Suppressor macrophage (primary cell): ENCODE data around the gene DSCAM.
"Not testable (repeated sequence)": the region's sequence is repeated elsewhere in the genome, so short reads cannot be mapped to it uniquely, and the experiment has no call there.

Source experiments
- DNase-seq, 4 experiments: peaks; one replicate each; pipeline ENCODE4 v3.0.0-alpha.2; 2020 to 2022

DSCAM gene

DNA sequence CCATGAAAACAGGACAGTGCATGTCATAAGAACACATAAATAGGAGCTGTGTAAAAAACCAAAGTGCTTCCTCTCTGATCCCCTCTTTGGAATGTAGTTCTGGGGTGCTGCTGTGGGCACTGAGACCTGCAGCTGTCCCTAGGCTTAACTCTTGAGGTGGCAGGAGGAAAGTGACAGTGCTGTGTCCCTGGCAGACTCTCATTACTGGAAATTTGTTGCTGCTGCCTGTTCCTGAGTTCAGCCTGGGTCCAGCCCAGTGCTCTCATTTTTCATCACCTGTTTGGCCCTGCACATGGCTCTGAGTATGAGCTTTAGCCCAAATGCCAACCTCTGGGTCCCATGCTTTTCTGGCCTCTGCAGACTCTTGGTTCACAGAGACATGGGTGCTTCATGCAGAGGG lies 329.3 kb downstream of the DSCAM start:
- no peak for DNase-seq

- DNase-seq = peak; percentile 66 to 72 (median 70)
These were observed 330.6 kb downstream of the DSCAM start for GRCh38 chr21:40516335-40516734.

- peak in 1 of 4 experiments; percentile 6 for DNase-seq
These were observed 334.4 kb downstream of the DSCAM start for GRCh38 chr21:40512590-40512989.

- DNase-seq = no peak
These were observed 339.0 kb downstream of the DSCAM start for GRCh38 chr21:40507978-40508377.

DNA sequence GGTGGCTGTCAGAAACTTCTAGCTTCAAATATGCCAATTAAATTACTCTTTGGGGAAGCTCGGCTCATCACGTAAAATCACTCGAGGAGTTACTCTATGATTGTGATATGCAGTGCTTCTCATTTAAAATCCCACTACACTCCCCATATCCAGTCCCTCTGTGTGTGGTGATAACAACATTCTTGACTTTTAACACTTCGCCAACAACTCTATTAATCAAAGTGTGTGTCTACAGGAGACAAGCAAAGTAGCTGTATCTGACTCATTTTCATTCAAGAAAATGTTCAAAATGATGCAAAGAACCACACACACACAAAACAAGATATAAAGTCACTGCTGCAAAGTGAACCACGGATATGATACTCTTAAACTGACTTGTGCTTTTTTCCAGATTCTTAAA lies 341.3 kb downstream of the DSCAM start:
- DNase-seq = no peak

DNA sequence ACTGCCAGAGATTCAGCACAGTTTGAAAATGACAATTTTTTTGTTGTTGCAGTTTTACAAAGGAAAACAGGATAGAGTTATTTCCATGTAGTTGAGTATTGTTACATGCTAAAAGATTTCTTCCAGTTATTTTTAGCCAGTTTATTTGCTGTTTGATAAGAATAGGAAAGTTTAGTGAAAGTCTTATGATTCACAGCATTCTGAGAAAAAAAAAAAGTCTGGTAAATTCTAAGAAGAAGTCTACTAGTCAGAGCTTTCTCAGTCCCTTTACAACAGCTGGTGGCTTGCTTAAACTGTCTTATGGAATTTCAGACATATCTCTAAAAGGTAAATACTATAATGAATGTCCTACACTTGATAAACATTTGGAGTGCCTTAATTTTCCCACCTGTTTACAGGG lies 341.7 kb downstream of the DSCAM start:
- DNase-seq = no peak

- DNase-seq = no peak
These were observed 342.1 kb downstream of the DSCAM start for GRCh38 chr21:40504825-40505224.

DNA sequence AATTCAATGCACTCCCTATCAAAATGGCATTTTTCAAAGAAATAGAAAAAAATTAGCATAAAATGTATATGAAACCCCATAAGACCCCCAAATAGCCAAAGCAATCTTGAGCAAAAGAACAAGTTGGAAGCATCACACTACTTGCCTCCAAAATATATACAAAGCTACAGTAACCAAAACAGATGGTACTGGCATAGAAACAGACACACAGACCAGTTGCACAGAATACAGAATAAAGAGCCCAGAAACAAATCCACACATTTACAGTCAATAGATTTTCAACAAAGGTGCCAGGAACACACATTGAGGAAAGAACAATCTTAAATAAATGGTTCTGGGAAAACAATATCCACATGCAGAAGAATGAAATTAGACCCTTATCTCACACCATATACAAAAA lies 350.8 kb downstream of the DSCAM start:
- no peak for DNase-seq

DNA sequence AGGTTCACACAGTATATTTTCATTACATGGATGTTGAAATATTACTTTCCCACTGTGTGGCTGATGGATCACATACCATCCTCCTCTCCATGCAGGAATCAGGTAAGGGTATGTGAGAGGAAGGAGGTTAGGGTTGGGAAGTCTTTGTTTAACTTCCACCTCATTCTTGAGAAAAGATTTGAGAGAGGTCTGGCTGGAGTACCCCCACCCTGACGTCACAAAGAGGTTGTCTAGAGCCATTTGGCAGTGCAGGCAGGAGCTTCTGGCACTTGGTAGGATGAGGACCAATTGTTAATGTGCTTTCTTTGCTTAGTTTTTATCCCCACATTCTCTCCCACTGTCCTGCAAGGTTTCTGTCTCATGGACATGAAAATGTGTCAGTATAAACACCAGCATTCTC lies 356.6 kb downstream of the DSCAM start:
- DNase-seq = no peak

DNA sequence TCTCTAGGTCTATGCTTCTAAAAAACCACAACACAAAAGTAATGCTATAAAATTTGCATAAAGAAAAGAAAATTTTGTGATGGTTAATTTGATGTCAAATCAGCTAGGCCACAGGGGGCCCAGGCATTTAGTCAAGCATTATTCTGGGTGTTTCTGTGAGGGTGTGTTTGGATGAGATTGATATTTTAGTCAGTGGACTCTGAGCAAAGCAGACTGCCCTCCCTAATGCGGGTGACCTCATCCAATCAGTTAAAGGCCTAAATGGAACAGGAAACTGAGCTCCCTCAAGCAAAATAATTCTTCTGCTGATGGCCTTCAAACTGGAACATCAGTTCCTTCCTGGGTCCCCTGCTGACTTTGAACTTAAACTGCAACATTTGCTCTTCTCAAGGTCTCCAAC lies 358.0 kb downstream of the DSCAM start:
- DNase-seq = no peak

GRCh38 chr21:40481764-40482163 lies 365.2 kb downstream of the DSCAM start:
- DNase-seq = no peak

DNA sequence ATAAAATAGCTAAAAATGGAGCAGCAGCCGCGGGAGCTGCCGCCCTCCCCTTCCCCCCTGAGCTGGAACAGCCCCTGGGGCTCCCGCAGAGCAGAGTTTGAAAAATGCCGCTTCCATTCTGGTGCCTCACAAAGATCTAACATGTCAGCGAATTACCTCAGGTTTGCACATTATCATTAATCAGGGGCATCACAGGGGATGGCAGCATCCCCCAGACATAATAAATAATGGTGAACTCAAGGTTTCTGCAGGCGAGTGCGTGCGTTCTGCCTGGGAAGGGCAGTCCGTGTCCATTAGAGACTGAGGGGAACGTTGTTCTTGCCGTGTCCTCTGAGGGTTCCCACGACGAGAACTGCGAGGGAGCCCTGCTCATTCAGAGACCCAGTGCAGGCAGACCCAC lies 372.4 kb downstream of the DSCAM start:
- no peak for DNase-seq

DNA sequence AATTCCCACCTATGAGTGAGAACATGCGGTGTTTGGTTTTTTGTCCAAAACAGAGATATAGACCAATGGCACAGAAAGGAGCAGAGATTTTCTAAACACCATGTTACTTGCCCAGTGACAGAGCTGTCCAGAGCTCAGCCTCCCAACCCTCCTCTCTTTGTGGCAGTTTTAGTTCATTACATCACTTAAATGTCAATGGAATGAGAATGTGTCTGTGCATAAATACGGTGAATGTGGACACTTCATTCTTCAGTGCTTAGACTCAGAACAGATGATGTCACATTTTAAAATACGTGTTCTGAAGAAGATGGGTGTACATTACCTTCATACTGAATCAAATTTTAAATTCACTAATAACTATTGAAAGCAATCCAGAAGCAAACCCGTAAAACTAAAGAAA lies 374.9 kb downstream of the DSCAM start:
- DNase-seq = no peak

DNA sequence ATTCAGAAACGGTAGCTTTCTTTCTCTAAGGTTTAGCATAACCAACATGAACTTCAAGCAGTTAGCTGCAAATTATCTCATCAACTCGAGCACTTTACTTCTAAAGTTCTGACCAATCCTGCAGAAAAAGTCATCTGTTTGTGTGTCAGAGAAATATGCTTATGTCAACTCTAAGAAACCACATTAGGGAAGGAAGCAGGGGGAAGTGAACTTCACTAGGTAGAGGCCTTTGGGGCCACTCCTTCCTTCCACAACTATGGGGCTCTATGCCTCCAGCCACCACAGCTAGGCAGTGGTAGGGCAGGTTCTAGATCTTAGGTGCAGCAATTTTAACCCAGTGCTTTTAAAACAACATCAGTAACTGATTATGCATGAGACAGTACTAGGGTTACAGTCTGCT lies 375.9 kb downstream of the DSCAM start:
- DNase-seq = peak; percentile 57 to 83 (median 69)

DNA sequence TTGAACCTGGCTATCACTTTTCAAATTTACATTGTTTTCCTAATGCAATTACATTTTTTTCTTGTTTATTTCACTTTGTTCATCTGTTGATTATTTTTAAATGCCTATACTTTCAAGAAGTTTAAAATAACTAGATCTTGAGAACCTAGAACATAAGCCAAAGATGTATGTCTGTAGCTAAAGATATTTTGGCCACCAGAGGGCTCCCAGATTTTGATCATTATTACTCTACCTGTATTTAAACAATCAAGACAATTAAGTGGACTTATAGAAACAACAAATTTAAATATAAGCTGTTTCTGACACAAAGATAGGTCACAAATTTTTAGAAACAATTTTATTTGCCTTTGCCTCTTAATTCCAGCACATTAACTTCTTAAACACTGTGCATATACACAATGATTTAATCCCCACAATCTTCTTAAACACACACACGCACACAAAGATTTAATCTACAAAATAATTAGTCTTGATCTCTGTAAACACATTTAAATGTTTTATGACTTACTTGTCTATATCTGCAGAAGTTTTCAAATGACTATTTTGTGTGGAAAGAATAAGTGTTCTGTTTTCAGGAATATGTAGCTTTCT lies 380.0 kb downstream of the DSCAM start:
- peak; percentile 12 to 56 (median 38) for DNase-seq

GRCh38 chr21:40465382-40465781 lies 381.6 kb downstream of the DSCAM start:
- DNase-seq = no peak

DNA sequence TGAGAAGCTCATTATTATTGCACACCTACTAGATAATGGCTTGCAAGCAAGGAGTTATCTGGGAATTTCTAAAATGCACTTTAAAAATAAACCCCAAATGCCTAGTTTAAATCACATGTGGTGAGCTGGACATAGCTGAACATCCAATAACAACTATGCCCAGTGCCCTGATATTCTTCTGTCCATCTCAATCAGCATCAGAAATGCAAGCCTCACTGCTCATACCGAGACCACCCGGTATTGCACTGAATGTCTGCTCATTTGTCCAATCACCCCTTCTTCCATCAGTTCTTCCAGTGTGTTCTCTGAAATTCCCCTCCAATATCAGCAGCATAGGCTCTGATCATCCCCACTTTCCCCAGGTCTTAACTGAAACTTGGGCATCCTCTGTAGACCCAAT lies 383.8 kb downstream of the DSCAM start:
- no peak for DNase-seq

DNA sequence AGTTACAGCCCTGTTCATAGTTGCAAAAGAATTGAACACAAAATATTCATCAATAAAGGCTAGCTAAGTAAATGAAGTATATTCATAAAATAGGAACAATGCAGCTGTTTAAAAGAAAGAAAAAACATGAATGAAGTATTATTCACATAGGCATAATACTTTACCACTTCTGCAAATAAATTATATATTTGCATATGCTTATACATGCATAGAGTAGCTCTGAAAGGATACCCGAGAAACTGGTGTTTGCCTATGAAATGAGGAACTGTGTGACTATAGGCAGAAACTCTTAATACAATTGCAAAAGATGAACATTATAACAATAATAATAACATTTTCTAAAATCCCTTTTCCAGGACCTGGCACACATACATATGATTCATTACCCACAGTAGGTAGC lies 385.9 kb downstream of the DSCAM start:
- DNase-seq = no peak

GRCh38 chr21:40457741-40458140 lies 389.2 kb downstream of the DSCAM start:
- DNase-seq = no peak

- DNase-seq = no peak
These were observed 392.9 kb downstream of the DSCAM start for GRCh38 chr21:40454057-40454456.

DNA sequence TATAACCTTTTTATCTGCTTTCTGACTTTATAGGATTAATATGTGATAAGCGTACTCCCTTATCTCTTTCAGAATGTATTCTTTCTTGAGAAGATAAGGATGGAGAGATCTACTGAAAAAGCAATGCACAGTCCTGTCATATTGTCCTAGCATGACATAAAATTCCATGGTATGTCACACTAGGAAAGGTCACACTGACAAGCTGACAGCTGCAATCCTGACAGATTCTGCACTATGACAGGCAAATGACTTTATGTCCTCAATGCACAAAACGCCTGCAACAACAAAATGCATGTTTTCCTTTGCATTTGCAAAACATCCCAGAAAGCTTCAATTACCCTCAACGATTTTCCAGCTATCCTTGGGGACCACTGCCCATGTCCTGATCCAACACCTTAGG lies 393.8 kb downstream of the DSCAM start:
- DNase-seq = no peak

GRCh38 chr21:40452548-40452947 lies 394.4 kb downstream of the DSCAM start:
- DNase-seq = no peak

DNA sequence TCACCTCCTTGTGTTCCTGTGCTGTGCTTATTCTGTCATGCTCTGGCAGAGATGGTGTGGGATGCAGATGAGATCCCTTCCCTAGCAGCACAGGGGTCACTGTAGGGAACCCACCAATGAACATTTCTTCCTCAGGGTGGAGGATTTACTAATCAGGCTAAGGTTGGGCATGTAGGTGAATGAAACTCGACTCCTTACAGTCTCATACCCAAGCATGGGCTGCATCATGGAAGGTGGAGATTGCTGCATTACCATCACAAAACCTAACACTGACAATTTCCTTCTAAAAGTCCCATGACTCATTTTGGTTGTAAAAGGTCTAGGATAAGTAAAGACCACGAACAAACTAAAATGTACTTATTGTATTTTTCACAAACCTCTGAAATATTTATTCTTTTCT lies 399.9 kb downstream of the DSCAM start:
- no peak for DNase-seq

DNA sequence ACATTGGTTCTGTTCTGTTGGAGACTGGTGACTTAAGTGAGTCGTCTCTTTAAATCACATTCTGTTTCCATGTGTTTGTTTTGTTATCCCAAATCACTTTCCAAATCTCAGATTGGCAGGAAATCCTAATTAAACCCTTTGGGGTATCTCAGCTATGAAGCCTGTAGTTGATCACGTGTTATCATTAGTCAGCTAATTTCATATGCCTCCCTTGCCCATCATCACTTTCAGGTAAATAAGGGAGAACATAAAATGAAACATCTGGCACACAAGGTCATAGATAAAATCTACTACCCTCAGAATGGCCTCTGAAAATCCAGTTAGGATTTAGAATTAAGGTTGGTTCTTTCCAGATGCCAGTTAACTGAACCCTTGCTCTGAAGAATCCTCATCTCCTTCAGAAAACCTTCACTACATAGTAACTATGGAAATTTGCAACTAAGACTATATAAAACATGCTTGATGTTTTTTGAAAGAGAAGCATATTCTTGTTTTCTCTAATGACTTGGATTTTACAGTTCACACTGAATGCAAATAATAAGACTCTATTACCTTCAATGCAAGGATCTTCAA lies 401.5 kb downstream of the DSCAM start:
- DNase-seq = no peak

DNA sequence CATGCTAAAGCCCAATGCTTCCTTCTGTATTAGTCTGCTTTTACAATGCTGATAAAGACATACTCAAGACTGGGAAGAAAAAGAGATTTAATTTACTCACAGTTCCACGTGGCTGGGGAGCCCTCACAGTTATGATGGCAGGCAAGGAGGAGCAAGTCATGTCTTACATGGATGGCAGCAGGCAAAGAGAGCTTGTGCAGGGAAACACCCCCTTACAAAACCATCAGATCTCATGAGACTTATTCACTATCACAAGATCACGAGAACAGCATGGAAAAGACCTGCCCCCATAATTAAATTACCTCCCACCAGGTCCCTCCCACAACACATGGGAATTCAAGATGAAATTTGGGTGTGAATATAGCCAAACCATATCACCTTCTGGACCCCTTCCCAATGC lies 407.4 kb downstream of the DSCAM start:
- not testable (repeated sequence) for DNase-seq
